HG02885 (cell line): ENCODE data around the gene ZNF618.

Experiments used
- ATAC-seq: cut with Tn5 transposase; IDR thresholded peaks from one replicate; pipeline ENCODE4 v1.9.1; 2021; ENCODE audit warnings: mild to moderate bottlenecking; ENCODE audit not compliant: unreplicated experiment, poor library complexity

Gene ZNF618

GRCh38 chr9:113931140-113931539 is 55.0 kb downstream of the ZNF618 start:
- no peak for ATAC-seq

- ATAC-seq = no peak
Observed at GRCh38 chr9:113931777-113932176, 55.7 kb downstream of the ZNF618 start.

GRCh38 chr9:113932906-113933584 is 56.9 kb downstream of the ZNF618 start:
- no peak for ATAC-seq

GRCh38 chr9:113933671-113934070 is 57.6 kb downstream of the ZNF618 start:
- ATAC-seq = no peak

GRCh38 chr9:113934167-113934828 is 58.2 kb downstream of the ZNF618 start:
- no peak for ATAC-seq

- ATAC-seq = no peak
Observed at GRCh38 chr9:113934829-113935676, 58.9 kb downstream of the ZNF618 start.

- no peak for ATAC-seq
Observed at GRCh38 chr9:113935677-113936380, 59.7 kb downstream of the ZNF618 start.

GRCh38 chr9:113940077-113940476 is 64.0 kb downstream of the ZNF618 start:
- no peak for ATAC-seq

GRCh38 chr9:113941056-113941455 is 64.9 kb downstream of the ZNF618 start:
- no peak for ATAC-seq

- no peak for ATAC-seq
Observed at GRCh38 chr9:113941526-113941925, 65.4 kb downstream of the ZNF618 start.

GRCh38 chr9:113943112-113944009 is 67.3 kb downstream of the ZNF618 start:
- ATAC-seq = no peak

GRCh38 chr9:113945784-113946183 is 69.7 kb downstream of the ZNF618 start:
- no peak for ATAC-seq

- ATAC-seq = no peak
Observed at GRCh38 chr9:113946496-113947115, 70.5 kb downstream of the ZNF618 start.

- ATAC-seq = no peak
Observed at GRCh38 chr9:113947941-113948340, 71.8 kb downstream of the ZNF618 start.

GRCh38 chr9:113948891-113949570 is 72.9 kb downstream of the ZNF618 start:
- no peak for ATAC-seq

GRCh38 chr9:113949571-113950078 is 73.5 kb downstream of the ZNF618 start:
- ATAC-seq = no peak

GRCh38 chr9:113950195-113951031 is 74.3 kb downstream of the ZNF618 start:
- no peak for ATAC-seq

- ATAC-seq = no peak
Observed at GRCh38 chr9:113951032-113951372, 74.9 kb downstream of the ZNF618 start.
